Measurements from ENCODE around the gene GNAL.
"Not testable (repeated sequence)": the region's sequence is repeated elsewhere in the genome, so short reads cannot be mapped to it uniquely, and the experiment has no call there.

Gene GNAL

DNA sequence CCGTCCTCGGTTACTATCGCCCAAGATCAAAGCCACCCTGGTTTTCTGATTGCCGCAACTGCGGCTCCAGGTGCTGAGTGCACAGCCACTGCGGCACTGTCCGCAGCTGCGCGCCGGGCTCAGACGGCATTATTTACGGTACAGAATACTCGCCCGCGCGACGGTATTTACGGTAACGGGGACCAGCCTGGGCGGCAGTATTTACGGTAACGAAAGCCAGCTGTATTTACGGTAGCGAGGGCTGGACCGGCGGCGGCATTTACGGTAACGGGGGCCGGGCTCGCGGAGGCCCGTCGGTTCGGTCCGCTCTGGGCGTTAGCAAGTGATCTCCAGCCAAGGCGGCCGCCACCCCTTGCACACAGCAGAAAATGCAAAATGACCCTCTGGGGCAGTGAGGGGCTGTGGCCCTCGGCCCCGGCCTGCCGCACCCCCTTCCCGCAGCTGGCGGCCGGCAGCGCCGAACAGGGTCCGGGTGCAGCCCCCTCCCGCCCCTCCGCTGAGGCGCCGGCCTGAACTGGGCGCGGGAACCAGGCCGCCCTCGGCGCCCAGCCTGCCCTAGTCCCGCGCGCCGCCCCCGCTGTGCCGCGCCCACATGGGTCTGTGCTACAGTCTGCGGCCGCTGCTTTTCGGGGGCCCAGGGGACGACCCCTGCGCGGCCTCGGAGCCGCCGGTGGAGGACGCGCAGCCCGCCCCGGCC is at the start of gene GNAL:
Gene GNAL, plus strand, starts transcription at position 293 of the 697 bp plus-strand sequence. Its CDS starts 300 bp downstream, at position 593.
- DNase-seq (ENCODE audit: extremely low spot score, insufficient read length, low read depth), result peak; percentile 32

DNA sequence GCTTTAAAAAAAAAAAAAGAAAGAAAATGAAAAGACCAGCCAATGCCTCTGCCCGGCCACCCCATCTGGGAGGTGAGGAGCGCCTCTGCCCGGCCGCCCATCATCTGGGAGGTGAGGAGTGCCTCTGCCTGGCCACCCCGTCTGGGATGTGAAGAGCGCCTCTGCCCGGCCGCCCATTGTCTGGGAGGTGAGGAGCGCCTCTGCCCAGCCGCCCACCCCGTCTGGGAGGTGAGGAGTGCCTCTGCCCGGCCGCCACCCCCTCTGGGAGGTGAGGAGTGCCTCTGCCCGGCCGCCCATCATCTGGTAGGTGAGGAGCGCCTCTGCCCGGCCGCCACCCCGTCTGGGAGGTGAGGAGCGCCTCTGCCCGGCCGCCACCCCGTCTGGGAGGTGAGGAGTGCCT is 41.8 kb upstream of the GNAL start:
- DNase-seq (ENCODE audit: extremely low spot score, insufficient read length, low read depth), result not testable (repeated sequence)

More for the DNA sequence above, at the start of gene GNAL:
- FAIRE-seq, result peak; percentile 49

DNA sequence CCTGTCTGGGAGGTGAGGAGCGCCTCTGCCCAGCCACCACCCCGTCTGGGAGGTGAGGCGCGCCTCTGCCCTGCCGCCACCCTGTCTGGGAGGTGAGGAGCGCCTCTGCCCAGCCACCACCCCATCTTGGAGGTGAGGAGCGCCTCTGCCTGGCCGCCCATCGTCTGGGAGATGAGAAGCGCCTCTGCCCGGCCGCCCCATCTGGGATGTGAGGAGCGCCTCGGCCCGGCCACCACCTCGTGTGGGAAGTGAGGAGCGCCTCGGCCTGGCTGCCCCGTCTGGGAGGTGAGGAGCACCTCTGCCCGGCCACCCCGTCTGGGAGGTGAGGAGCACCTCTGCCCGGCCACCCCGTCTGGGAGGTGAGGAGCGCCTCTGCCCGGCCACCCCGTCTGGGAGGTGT is 41.3 kb upstream of the GNAL start:
- FAIRE-seq; DNase-seq (ENCODE audit: extremely low spot score, insufficient read length, low read depth): not testable (repeated sequence)

More for the DNA sequence above, 41.8 kb upstream of the GNAL start:
- not testable (repeated sequence) for FAIRE-seq

DNA sequence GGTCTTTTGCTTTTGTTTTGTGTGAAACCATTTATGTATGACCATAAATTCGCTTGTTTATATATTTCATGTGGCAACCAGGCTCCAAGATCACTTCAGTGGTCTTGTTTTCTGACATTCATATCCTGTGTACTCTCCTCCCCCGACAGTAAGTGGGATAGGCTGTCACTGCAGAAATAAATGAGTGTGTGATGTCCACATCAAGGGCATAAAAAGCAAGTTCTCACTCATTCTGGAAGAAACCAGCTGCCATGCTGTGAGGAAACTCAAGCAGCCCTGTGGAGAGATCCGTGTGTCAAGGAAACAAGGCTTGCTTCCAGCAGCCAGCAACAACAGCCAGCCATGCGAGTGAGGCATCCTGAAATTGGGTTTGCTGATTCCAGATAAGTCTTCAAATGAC is 39.2 kb upstream of the GNAL start:
- FAIRE-seq, result no peak
- DNase-seq (ENCODE audit: extremely low spot score, insufficient read length, low read depth), result no peak

DNA sequence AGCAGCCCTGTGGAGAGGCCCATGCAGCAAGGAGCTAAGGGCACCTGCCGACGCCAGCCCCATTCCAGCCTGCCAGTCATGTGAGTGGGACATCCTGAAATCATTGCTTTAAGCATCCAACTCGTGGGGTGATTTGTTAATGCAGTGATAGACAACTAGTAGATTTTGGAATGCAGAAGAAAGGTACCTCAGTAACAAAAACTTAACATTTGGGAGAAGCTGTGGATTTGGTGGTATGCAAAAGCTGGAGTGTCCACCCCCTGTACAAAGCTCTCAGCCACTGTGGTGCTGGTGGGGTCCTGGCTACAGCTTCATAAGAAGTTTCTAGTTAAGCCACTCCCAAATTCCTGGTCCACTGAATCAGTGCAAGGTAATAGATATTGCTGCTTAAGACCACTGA is 37.2 kb upstream of the GNAL start:
- FAIRE-seq (no peak), DNase-seq (ENCODE audit: extremely low spot score, insufficient read length, low read depth) (no peak)

DNA sequence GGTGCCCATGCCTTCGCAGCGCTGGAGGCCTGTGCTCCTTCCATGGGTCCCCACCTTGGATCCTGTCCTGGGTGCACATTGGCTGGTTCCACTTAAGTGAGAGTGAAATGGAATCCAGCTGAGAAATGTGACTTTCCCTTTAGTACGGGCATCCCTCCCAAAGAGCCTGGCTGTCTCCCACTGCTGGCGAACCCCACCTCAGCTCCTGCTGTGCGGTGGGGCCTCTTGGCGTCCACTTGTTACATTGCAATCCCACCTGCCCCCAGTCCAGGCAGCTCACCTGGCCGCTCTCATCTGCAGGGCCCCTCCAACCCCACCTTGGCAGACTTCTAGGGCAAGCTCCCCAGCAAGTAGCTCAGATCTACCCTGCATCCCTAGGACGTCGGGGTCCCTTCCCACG is 35.5 kb upstream of the GNAL start:
- DNase-seq (ENCODE audit: extremely low spot score, insufficient read length, low read depth), result no peak
- FAIRE-seq, result no peak

DNA sequence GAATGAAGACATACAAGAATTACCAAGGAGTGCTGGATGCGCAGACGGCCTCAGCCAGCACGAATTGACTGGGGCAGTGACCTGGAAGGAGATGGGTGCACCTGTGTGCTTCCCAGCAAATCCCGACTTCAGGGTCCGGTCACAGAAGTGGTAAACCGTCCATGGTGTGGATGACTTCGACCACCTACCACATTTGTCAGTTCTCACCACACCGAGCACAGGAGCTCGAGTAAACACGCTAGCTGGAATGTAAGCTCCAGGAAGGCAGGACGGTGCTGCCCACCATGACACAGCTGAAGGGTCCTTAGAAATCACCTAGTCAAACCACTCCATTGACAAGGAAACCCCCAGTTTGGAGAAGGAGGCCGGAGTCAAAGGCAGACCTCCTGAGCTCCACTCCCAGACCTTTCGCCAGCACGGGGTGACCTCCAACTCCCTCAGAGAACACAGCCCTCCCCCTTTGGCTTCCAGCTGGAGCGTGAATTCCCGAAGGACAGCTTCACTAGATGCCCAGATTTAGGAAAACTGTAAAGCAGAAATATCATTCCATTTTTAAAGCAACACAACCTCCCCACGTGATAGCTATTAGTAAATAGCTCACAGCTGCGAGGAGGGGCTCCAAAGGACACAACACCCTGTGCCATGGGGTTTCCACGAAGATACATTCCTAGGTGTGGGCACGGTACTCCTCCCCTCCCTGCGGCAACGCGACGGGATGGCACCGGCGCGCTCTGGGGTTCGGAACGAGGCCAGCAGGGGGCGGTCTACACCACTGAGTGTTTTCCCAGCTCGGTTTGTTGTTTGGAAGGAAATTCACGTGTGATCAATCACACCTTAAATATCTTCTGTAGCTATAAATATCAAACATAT is 34.1 kb upstream of the GNAL start:
- FAIRE-seq (no peak), DNase-seq (ENCODE audit: extremely low spot score, insufficient read length, low read depth) (peak; percentile 54)

DNA sequence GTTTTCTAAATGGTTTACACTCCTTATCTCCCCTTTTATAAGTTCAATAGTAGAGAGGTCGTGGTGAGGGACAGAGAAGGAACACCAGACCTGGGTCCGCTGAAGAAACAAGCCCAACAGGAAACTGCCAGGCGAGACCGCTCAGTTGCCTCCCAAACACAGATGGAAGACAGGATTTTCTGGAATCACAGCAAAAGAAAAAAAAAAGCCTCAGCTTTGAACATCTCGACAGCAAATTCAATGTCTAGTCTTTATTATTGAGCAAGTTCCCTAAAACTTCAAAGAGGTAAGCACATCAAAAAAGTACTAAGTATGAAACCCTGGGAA is 33.5 kb upstream of the GNAL start:
- FAIRE-seq (no peak), DNase-seq (ENCODE audit: extremely low spot score, insufficient read length, low read depth) (no peak)

DNA sequence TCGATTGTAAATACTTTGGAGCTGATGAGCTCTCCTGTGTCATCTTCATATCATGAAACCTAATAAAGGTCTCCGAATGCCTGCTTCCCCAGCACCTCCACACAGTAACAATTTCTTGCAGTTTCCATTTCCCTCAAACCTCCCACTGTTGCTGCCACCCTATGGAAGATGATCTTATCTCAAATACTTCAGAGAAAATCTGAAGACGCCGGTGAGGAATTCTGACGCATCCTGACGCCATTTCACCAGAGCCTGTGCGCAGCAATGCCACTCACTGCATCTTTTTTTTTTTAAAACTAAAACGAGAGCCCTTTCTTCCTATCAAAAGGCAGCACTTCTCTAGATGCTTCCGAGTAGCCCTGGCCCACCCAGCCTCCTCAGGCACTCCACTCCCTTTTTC is 31.9 kb upstream of the GNAL start:
- FAIRE-seq (no peak), DNase-seq (ENCODE audit: extremely low spot score, insufficient read length, low read depth) (no peak)

DNA sequence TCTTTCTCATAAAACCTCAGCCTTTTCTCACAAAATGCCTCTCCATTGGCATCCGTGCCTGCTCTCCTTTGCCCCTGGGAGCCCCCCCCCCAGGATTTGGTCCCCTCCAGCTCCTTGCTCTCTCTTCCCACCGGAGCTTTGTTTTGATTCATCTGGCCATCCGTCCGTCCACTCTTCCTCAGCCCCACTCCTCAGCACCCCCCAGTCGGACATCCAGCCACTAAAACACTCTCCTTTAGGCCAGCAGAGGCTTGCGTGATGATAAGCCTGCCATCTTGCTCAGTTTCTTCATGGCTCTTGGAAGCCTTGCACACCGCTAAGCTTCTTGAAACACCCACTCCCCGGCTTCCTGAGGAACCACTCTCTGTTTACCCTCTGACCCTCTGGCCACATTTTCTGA is 31.5 kb upstream of the GNAL start:
- FAIRE-seq (no peak), DNase-seq (ENCODE audit: extremely low spot score, insufficient read length, low read depth) (no peak)

DNA sequence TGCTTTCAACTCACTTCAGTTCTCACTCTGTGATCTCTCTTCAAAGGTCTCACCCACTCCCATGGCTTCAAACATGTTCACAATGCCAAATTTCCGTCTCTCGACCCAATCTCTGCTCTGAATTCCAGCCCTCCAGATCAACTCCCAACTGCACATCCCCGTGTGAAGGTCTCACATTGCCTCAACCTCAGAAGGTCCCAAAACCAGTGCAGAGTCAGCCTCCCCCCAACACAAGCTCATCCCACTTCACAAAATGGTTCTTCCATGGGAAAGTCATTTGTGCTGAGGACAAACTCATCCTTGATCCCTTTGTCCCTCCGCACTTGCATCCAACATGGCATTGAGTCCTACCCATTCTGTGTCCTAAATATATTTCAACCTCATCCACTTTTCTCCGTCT is 31.0 kb upstream of the GNAL start:
- no peak for DNase-seq (ENCODE audit: extremely low spot score, insufficient read length, low read depth)

DNA sequence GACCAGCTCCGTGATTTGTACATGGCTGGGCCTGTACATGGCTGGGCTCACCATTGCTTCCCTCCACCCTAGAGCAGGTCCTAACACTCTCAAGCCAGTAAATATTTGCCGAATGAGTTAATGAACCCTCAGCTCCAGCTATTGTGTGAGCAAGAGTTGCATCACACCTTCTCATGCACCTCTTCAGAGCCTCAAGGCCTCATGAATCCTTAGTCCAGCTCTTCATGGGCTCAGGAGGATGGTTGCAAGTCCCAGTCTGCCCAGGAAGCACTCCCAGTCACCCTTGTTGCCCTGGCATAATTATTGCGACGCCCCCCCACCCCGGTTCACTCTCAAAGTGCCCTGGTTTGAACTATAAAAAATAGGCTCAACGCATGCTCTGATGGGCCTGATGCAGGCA is 30.1 kb upstream of the GNAL start:
- no peak for FAIRE-seq
- DNase-seq (ENCODE audit: extremely low spot score, insufficient read length, low read depth), result no peak

More for the DNA sequence above, 31.0 kb upstream of the GNAL start:
- FAIRE-seq, result no peak

DNA sequence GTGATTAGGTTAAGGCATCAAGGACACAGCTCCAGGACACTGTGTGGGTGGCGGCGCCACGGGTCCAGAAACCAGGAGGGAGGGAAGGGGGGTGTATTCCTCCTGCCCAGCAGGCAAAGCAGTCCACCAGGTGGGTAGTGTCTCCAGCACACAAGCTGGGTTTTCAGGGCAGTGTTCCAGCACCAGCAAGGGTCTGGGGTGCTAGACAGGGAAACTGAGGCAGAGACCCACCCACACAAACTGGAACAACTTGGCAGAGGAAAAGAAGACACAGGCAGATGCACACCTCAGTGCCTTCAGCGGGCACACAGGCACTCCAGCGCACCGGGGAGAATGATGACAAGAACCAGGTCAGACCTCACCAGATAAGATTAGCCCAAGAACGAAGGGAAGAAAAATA is 28.4 kb upstream of the GNAL start:
- FAIRE-seq (no peak), DNase-seq (ENCODE audit: extremely low spot score, insufficient read length, low read depth) (no peak)

DNA sequence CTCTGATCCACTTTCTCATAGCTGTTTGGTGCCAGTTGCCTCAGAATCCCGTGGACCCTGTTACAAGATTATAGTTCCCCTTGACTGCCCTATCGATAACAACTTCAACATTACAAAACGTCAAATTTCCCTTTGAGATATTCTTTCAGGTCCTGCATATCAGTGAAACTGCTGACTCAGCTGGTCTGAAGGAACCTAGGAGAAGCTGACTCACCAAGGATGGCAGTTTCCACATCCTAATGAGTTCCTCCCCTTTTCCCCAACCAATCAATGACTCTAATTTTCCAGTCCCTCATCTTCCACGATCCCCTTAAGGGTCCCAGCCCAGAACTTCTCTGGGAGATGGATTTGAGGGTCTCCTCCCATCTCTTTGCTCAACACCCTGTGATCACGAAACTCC is 27.6 kb upstream of the GNAL start:
- FAIRE-seq, result no peak
- no peak for DNase-seq (ENCODE audit: extremely low spot score, insufficient read length, low read depth)

DNA sequence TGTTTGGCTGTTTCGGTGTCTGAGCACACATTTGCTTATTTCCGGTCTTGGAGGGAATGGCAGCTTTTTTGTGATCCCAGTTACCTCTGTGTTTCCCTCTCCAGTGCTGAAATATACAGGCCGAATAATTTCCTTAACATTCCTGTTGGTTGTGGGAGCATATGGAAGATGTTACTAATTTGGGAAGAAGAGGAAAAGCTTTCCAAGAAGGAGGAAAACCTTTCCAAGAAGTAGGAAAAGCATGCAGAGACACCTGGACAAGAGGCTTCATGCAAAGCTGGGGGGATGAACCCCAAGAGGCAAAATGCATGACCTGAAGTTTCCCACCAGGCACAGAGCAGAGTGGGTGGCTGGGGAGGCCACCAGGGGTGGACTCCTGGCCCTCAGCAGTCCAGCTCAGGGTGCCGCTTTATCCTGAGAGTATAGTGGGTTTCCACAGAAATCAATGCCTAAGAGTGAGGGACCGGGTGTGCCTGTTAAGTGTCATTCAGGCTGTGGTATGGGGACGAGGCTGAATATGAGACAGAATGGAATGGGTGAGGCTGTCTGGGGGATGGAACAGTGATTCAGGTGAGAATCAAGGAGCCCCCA is 25.5 kb upstream of the GNAL start:
- FAIRE-seq, result no peak
- no peak for DNase-seq (ENCODE audit: extremely low spot score, insufficient read length, low read depth)

DNA sequence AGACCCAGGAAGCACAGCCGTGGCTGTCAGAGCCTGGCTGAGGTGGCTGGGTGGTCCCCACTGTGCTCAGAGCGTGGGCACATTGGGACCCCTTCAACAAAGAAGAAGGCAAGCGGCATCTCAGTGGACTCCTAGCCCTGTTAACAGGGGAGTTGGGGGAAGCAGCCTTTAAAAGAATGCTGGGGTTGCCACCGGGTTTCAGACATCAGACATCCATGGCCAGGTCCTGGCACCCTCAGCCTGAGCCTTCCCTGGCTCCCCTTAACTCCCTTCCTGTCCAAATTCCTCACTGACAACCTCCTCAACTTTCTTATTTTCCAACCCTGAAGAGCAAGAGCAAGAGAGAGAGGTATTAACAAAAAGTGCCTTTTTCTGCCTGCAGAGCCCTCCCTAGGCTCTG is 24.8 kb upstream of the GNAL start:
- FAIRE-seq, result no peak
- no peak for DNase-seq (ENCODE audit: extremely low spot score, insufficient read length, low read depth)

DNA sequence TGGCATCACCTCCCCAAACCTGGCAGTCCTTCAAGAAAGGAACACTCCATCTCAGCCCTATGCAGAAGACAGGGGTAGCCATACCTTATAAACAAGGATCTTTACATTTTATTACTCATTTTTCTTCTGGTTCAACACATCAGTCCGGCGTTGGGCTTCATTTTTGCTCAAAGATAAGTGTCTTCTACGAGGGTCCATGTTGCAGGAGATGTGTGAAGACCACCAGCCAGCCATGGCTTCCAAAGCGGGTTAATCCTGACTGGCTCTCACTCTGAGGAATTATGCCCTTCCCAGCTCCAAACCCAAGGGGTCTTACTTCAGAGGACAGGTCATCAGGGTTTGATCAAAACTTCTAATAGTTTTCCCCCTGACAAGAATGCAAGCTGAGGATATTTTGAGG is 23.9 kb upstream of the GNAL start:
- no peak for FAIRE-seq
- no peak for DNase-seq (ENCODE audit: extremely low spot score, insufficient read length, low read depth)

DNA sequence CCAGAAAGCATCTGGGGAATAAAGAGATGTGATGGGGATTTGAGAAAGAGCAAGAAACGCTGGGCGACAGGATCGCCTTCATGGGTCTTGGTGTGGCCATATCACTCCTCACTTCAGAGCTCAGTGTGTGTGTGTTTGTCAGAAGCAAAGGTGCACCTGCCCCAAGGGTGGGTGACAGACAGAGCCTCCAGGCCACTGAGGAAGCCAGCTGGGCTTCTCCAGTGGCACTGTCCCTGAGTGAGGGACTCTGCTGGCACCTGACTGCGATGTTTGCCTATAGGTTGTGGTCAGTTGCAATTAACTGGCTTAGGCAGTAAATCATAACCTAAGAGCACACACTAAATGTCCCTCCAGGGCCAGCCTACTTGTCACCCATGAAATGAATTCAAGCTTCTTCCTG is 23.5 kb upstream of the GNAL start:
- FAIRE-seq (no peak), DNase-seq (ENCODE audit: extremely low spot score, insufficient read length, low read depth) (no peak)

DNA sequence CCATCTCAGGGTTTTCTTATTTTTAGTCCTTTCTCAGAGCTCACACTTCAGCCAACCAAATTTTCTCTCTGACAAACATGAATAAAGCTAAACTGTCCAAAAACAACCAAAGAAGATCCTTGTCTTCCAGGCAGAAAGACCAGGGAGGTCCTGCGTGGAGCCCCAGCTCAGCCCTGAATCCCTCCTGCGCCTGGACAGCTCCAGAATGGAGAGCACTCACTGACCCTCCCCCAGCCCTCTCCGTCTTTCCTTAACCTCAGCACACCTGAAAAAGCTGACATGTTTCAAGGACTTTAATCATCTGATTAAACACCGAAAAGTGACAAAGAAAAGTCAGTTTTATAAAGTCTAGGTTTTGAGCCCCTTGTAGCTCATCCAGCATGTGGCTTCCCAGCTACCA is 22.9 kb upstream of the GNAL start:
- FAIRE-seq (no peak), DNase-seq (ENCODE audit: extremely low spot score, insufficient read length, low read depth) (no peak)

DNA sequence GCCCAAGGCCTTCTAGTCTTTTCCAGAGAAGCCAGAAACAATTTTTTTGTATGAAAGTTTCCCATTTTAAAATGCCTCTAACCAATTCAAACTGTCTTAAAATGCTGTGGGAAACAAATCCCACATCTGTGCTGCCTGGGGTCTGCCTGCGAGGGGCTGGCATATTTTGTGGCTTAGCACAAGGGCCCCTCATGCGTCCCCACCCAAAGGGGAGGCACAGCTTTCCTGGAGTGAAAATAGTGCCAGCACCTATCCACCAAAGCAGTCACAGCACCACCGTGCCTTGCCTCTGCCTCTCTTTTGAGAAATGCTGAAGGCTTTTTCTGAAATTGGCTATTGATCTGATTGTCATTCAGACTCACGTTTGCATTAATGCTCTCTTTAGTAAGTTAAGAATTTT is 22.2 kb upstream of the GNAL start:
- DNase-seq (ENCODE audit: extremely low spot score, insufficient read length, low read depth) (no peak), FAIRE-seq (no peak)

DNA sequence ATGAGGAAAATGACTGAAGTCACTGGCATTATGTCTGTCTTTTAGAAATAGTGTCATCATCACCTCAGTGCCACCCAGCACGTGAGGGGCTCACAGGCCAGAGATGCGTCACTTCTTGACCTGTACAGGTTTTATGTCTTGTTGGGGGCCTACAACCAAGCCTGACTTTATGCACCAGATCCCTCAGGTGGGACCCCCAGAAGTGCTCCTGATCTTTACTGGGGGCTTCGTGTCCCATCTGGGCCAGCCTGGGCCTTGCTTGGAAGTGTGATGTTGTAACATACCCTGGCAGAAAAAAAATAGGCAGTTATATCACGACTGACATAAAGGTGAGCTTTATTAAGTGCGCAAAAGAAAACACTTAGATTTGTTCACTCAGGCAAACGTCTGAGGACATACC is 21.5 kb upstream of the GNAL start:
- FAIRE-seq (no peak), DNase-seq (ENCODE audit: extremely low spot score, insufficient read length, low read depth) (no peak)

All from GM18507 (cell line).